CD4-positive, alpha-beta T cell (primary cell): ENCODE results near the gene EXOC8. TPM values are rescaled to one million over a fixed set of nuclear protein-coding genes. Genes with fewer than 3 reads are reported as not detected.

Experiments used
- ATAC-seq: fragments of 200-7000 bp; cut with Tn5 transposase; one replicate; pipeline ENCODE4 v1.10.0; 2022; ENCODE audit warnings: mild to moderate bottlenecking; ENCODE audit not compliant: poor library complexity
- CTCF ChIA-PET: fragments of 350-600 bp; sonication (Branson Sonifier 250); formaldehyde crosslinking; loops from one replicate; lab custom pipeline; 2021; ENCODE audit warnings: antibody characterized with exemption, inconsistent platforms; lab: Charles Lee
- POLR2A ChIA-PET: fragments of 350-600 bp; sonication (Branson Sonifier 250); formaldehyde crosslinking; loops from one replicate; lab custom pipeline; 2021; ENCODE audit warnings: antibody characterized with exemption, inconsistent platforms; lab: Charles Lee
- DNase-seq, 14 experiments: peaks; one replicate each; pipeline ENCODE4 v3.0.0-alpha.2; 2013 to 2020; ENCODE audit warnings: mixed read lengths in 2 of 14
- H3K27ac ChIP-seq, 2 donors: one replicate each; pipeline versions ENCODE4 v1.5.1 to v1.7.0; 2013; ENCODE audit warnings: low read length in 2 of 2, low read depth in 1 of 2, mild to moderate bottlenecking in 1 of 2
- H3K27me3 ChIP-seq, 2 experiments: 1 replicate in 1 of 2; 2 replicates in 1 of 2; pipeline versions ENCODE4 v1.6.1 to v1.7.0; 2013; ENCODE audit warnings: low read length in 2 of 2, control low read depth in 1 of 2, mild to moderate bottlenecking in 1 of 2, moderate library complexity in 1 of 2; ENCODE audit not compliant: insufficient read depth in 2 of 2, control insufficient read depth in 1 of 2
- H3K36me3 ChIP-seq: one replicate; pipeline ENCODE4 v1.6.1; 2013; ENCODE audit warnings: low read length, control low read depth; ENCODE audit not compliant: insufficient read depth
- H3K4me1 ChIP-seq: one replicate; pipeline ENCODE4 v1.6.1; 2013; ENCODE audit warnings: low read length, control low read depth; ENCODE audit not compliant: insufficient read depth
- H3K4me3 ChIP-seq: one replicate; pipeline ENCODE4 v1.5.1; 2013; ENCODE audit warnings: mild to moderate bottlenecking, low read length, moderate library complexity
- H3K9me3 ChIP-seq, 2 experiments: 1 replicate in 1 of 2; 2 replicates in 1 of 2; pipeline versions ENCODE4 v1.6.1 to v1.7.0; 2013; ENCODE audit warnings: low read length in 2 of 2, mild to moderate bottlenecking in 2 of 2, control low read depth in 1 of 2, moderate library complexity in 1 of 2; ENCODE audit not compliant: control insufficient read depth in 1 of 2, insufficient read depth in 1 of 2
- H3K27ac Mint-ChIP-seq: one replicate; pipeline ENCODE4 v1.8.0; 2020; ENCODE audit warnings: mixed read lengths
- H3K27me3 Mint-ChIP-seq: one replicate; pipeline ENCODE4 v1.8.0; 2021; ENCODE audit warnings: mixed read lengths
- H3K36me3 Mint-ChIP-seq: one replicate; pipeline ENCODE4 v1.8.0; 2021; ENCODE audit warnings: low read depth, mixed read lengths
- H3K4me1 Mint-ChIP-seq: one replicate; pipeline ENCODE4 v1.8.0; 2021; ENCODE audit warnings: low read depth, mixed read lengths
- H3K4me3 Mint-ChIP-seq: one replicate; pipeline ENCODE4 v1.8.0; 2020; ENCODE audit warnings: mild to moderate bottlenecking, mixed read lengths
- H3K9me3 Mint-ChIP-seq: one replicate; pipeline ENCODE4 v1.8.0; 2020; ENCODE audit warnings: mixed read lengths
- intact Hi-C, 2 experiments: fragments of 100-400 bp; cut with DNase I in 1 of 2; cut with micrococcal nuclease in 1 of 2; formaldehyde crosslinking; loops; one replicate each; pipeline versions ENCODE4 v1.15.1 to v1.9.0; 2023 to 2025; cut with DNase I, micrococcal nuclease
- total RNA-seq, 174 experiments: library from RNA in 2 of 174; stranded (reverse) in 2 of 174; gene quantifications; one replicate each; pipeline ENCODE4 v1.2.3 and lab custom pipeline; 2021 to 2026
- TF ChIP-seq, protein P1 (sequence below): fragments of 200-600 bp; IDR thresholded peaks from one replicate; pipeline ENCODE4 v1.8.0; 2022; ENCODE audit warnings: antibody characterized with exemption, mild to moderate bottlenecking

EXOC8 gene
- total RNA-seq, 2 experiments from 2014 or later = 28.0 to 31.9 TPM

DNA sequence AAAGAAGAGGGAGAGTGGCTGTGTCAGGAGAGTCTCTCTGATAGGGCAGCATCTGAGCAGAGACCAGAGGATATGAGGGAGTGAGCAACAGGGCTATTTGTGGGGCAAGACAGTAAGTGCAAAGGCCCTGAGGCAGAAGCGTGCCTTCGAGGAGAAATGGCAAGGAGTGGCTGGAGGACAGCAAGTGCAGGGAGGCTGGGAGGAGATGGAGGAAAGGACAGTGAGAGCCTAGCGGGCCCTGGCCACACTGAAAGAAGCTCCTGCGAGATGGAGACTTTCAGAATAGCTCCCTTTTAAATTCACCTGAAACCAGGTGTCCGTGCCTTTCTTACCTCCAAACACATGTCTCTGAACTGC lies 25.2 kb downstream of the EXOC8 start:
- intact Hi-C loops = no loop called here
- Mint-ChIP-seq H3K27ac (no peak overlapping the region), H3K4me1 (no peaks in the 10 kb centered on the region), H3K4me3 (no peak overlapping the region), H3K36me3 (no peaks in the 10 kb centered on the region), H3K27me3 (no peaks in the 10 kb centered on the region), H3K9me3 (no peaks in the 10 kb centered on the region)
- ATAC-seq (no peak), DNase-seq (no peak)
- no peaks in the 10 kb centered on the region for H3K36me3 ChIP-seq
- TF ChIP-seq, protein P1, sequence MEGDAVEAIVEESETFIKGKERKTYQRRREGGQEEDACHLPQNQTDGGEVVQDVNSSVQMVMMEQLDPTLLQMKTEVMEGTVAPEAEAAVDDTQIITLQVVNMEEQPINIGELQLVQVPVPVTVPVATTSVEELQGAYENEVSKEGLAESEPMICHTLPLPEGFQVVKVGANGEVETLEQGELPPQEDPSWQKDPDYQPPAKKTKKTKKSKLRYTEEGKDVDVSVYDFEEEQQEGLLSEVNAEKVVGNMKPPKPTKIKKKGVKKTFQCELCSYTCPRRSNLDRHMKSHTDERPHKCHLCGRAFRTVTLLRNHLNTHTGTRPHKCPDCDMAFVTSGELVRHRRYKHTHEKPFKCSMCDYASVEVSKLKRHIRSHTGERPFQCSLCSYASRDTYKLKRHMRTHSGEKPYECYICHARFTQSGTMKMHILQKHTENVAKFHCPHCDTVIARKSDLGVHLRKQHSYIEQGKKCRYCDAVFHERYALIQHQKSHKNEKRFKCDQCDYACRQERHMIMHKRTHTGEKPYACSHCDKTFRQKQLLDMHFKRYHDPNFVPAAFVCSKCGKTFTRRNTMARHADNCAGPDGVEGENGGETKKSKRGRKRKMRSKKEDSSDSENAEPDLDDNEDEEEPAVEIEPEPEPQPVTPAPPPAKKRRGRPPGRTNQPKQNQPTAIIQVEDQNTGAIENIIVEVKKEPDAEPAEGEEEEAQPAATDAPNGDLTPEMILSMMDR = no peak
- H3K27me3 ChIP-seq = no peaks in the 10 kb centered on the region
- no peak overlapping the region for H3K4me3 ChIP-seq
- ChIA-PET POLR2A (interaction anchor here (0.6 kb wide), 1 partner anchor 25 kb away, joined by 3 read pairs; no protein-coding TSS in a partner anchor), CTCF (no interaction called here)
- no peak overlapping the region for H3K27ac ChIP-seq
- no peaks in the 10 kb centered on the region for H3K4me1 ChIP-seq
- H3K9me3 ChIP-seq = no peaks in the 10 kb centered on the region

DNA sequence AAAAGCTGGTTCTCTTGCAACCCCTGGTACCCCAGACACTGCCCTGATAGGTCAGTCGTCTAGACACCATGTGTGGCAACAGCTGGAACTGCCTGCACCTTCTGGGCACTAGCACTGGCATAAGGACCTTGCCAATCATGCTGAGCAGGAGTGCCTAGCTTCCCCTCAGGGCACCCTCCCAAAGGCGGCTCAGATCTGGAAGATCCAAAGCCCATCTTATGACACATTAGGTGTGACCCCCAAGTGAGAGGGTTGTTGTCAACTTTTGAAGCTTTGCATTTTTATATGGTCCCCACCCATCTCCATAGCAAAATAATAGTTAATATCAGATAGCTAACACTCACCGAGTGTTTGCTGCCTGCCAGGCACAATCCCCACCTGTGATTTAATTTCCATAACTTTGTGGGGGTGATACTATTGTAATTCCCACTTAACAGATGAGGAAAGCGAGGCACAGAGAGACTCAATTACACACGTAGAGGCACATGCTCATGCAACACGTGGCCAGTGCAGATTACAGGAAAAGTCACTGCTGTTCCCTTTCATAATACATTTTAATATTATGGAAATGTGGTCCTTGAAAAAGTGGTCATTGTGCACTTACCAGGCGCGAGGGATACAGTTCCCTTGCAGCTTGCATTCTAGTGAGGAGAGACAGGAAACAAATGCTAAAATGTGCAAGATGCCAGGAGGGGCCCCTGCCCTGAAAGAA lies 25.8 kb downstream of the EXOC8 start:
- Histone ChIP-seq H3K4me1 (no peaks in the 10 kb centered on the region), H3K27me3 (no peaks in the 10 kb centered on the region), H3K9me3 (no peaks in the 10 kb centered on the region), H3K36me3 (no peaks in the 10 kb centered on the region), H3K27ac (no peak overlapping the region), H3K4me3 (no peak overlapping the region)
- POLR2A ChIA-PET = interaction anchor here (0.6 kb wide), 1 partner anchor 25 kb away, joined by 3 read pairs; no protein-coding TSS in a partner anchor
- CTCF ChIA-PET = no interaction called here
- no peak for DNase-seq
- Mint-ChIP-seq H3K4me1 (no peaks in the 10 kb centered on the region), H3K9me3 (no peaks in the 10 kb centered on the region), H3K27me3 (no peaks in the 10 kb centered on the region), H3K36me3 (no peaks in the 10 kb centered on the region), H3K27ac (no peak overlapping the region), H3K4me3 (no peak overlapping the region)
- TF ChIP-seq, protein P1 = no peak
- no peak for ATAC-seq
- intact Hi-C loops = no loop called here

DNA sequence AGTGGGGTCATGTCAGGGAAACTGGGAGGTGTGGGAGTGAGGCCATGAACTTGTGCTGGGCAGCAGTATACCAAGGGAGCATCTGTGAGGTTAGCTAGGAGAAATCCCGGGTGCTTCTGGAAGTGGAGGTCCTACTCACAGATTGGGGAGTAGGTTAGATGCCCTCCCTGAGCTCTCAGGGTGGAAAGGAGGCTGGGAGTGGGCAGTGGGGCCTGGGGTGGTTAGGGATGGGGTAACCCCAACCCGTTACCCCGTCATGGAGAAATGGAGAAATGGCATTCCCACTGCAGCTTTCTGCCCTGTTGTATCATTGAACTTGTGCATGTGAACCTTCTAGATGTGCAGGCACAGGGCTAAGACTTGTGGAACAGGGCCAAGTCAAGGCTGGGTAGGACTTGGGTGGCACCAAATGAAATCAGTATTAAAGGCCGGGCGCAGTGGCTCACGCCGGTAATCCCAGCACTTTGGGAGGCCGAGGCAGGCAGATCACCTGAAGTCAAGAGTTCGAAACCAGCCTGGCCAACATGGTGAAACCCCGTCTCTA lies 27.2 kb downstream of the EXOC8 start:
- DNase-seq (no peak), ATAC-seq (no peak)
- Mint-ChIP-seq H3K4me3 (no peak overlapping the region), H3K36me3 (no peaks in the 10 kb centered on the region), H3K4me1 (no peaks in the 10 kb centered on the region), H3K9me3 (no peaks in the 10 kb centered on the region), H3K27me3 (no peaks in the 10 kb centered on the region), H3K27ac (no peak overlapping the region)
- TF ChIP-seq, protein P1 = no peak
- H3K36me3 ChIP-seq = no peaks in the 10 kb centered on the region
- no peak overlapping the region for H3K4me3 ChIP-seq
- no peaks in the 10 kb centered on the region for H3K9me3 ChIP-seq
- H3K4me1 ChIP-seq = no peaks in the 10 kb centered on the region
- no peaks in the 10 kb centered on the region for H3K27me3 ChIP-seq
- POLR2A ChIA-PET = no interaction called here
- intact Hi-C loops = no loop called here
- CTCF ChIA-PET = no interaction called here
- H3K27ac ChIP-seq = no peak overlapping the region
